Gastroesophageal sphincter (tissue), 3 donors: Measurements from ENCODE around the gene RYR2.
A peak's percentile ranks its signal among the peaks of the same experiment; 100 is the strongest.

Experiments used
- CTCF ChIP-seq, 4 experiments: fragments of 200-600 bp in 2 of 4; fragments of 450-650 bp in 2 of 4; sonication (generic) in 1 of 4; IDR thresholded peaks; one replicate each; pipeline ENCODE4 v1.5.1; 2017 to 2019; ENCODE audit warnings: antibody characterized with exemption in 4 of 4, mild to moderate bottlenecking in 2 of 4, moderate library complexity in 2 of 4
- EP300 ChIP-seq: sonication (generic); formaldehyde crosslinking; IDR thresholded peaks from one replicate; pipeline ENCODE4 v1.6.1; 2017; ENCODE audit warnings: antibody characterized with exemption, mild to moderate bottlenecking
- POLR2A ChIP-seq, 2 donors: fragments of 450-650 bp; IDR thresholded peaks; one replicate each; pipeline ENCODE4 v1.6.1; 2017; ENCODE audit warnings: antibody characterized with exemption in 2 of 2, mild to moderate bottlenecking in 2 of 2, moderate library complexity in 1 of 2
- POLR2AphosphoS5 ChIP-seq: sonication (generic); formaldehyde crosslinking; IDR thresholded peaks from one replicate; pipeline ENCODE4 v1.6.1; 2017; ENCODE audit warnings: antibody characterized with exemption

DNA sequence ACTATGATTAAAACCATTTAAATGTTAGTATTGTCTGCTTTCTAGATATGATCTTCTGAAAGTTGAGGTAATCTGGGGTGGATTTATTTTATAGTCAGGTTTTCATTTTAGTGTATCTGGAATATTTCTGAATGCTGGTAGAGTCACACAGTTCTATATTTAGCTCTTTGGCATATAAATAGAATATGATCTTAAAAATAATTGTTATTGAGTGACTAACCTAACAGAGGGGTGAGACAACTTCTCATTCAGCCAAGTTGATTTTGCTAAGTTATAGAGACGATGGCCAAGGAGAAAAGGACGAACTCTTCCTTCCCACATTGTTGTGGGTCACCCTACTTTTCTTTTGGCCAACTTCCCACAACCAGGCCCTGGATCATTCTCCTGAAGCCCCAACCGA is 30.6 kb upstream of the RYR2 start:
- TF ChIP-seq CTCF (IDR thresholded peaks at IDR 0.05), result no peak
- TF ChIP-seq EP300, result no peak
- peak; percentile 67 for TF ChIP-seq POLR2AphosphoS5
- TF ChIP-seq POLR2A (IDR thresholded peaks at IDR 0.05), result no peak
